D721Med (cell line): Measurements from ENCODE around the gene DUS1L.

Experiments used
- DNase-seq: peaks from one replicate; pipeline ENCODE4 v3.0.0; 2011; ENCODE audit warnings: low spot score; ENCODE audit not compliant: insufficient read length
- FAIRE-seq: peaks from 2 replicates; lab custom pipeline; 2011; peaks lifted over from hg19 to GRCh38; lab: Jason Lieb, UNC
- CTCF ChIP-seq: IDR thresholded peaks from 2 replicates; pipeline ENCODE4 v1.5.1; 2012; ENCODE audit warnings: mild to moderate bottlenecking, control low read depth; ENCODE audit not compliant: insufficient read depth; ENCODE audit errors: missing control alignments

The DUS1L gene

GRCh38 chr17:82055023-82055964, 10.3 kb downstream of the DUS1L start:
- no peak for FAIRE-seq
- no peak for DNase-seq
- TF ChIP-seq CTCF, result no peak

- FAIRE-seq (no peak), DNase-seq (no peak)
- TF ChIP-seq CTCF, result no peak
Observed at GRCh38 chr17:82054351-82055022, 11.1 kb downstream of the DUS1L start.

GRCh38 chr17:82053556-82054263, 11.9 kb downstream of the DUS1L start:
- no peak for TF ChIP-seq CTCF
- DNase-seq (no peak), FAIRE-seq (no peak)

GRCh38 chr17:82053130-82053529, 12.5 kb downstream of the DUS1L start:
- FAIRE-seq (no peak), DNase-seq (no peak)
- no peak for TF ChIP-seq CTCF

GRCh38 chr17:82052638-82053059, 13.0 kb downstream of the DUS1L start:
- DNase-seq, result no peak

More at GRCh38 chr17:82052638-82053059, 13.0 kb downstream of the DUS1L start:
- no peak for TF ChIP-seq CTCF
- no peak for FAIRE-seq
